ENCODE measurements around the gene ZG16. TPM values are rescaled to one million over a fixed set of nuclear protein-coding genes. Genes with fewer than 3 reads are reported as not detected.

Gene ZG16
- total RNA-seq, 1 experiment from 2014 or later = 0.26 TPM

DNA sequence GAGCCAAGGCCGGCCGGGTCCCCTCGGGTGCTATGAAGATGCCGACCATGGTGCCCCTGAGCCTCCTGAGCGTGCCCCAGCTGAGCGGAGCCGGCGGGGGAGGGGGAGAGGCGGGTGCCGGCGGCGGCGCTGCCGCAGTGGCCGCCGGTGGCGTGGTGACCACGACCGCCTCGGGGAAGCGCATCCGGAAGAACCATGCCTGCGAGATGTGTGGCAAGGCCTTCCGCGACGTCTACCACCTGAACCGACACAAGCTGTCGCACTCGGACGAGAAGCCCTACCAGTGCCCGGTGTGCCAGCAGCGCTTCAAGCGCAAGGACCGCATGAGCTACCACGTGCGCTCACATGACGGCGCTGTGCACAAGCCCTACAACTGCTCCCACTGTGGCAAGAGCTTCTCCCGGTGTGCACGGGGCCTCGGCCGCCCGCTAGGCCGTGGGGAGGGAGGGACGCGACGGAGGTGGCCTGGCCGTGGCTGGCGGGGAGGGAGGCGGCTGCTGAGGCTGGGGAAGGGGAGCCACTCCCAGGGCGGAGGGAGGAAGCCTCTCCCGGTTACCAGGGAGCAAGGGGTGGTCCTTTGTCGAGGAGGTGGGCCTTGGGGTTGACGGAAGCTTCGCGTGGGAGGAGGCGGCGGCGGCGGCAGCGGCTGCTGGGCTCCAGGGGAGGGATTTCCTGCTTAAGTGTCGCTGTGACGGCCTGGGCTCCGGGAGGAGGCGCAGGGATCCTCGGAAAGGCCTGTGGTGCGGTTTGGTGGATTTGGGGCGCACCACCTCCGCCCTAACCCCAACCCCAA is 29.6 kb downstream of the ZG16 start:
- Histone ChIP-seq H2AFZ (peak overlapping the region; percentile 50), H3K36me3 (ENCODE audit: low read depth) (0 out of 2 replicates have a peak, but pooled peaks cover 9% of the 10 kb centered on the region), H3K4me3 (peak overlapping the region; percentile 58), H3K79me2 (ENCODE audit: low read depth) (peaks cover 17% of the 10 kb centered on the region), H3K9me2 (ENCODE audit: insufficient read depth) (no peaks in the 10 kb centered on the region), H3K9me3 (ENCODE audit: insufficient read depth, low read depth) (no peaks in the 10 kb centered on the region), H3K4me2 (peak overlapping the region; percentile 79), H3K27me3 (ENCODE audit: insufficient read depth, low read depth) (no peaks in the 10 kb centered on the region), H4K20me1 (ENCODE audit: insufficient read depth) (peaks cover 10% of the 10 kb centered on the region; the same call in 1 of the 2 replicates), H3F3A (ENCODE audit: insufficient read depth, low read depth) (peaks cover 65% of the 10 kb centered on the region), H3K27ac (peak overlapping the region; percentile 51), H3K4me1 (replicated peaks; ENCODE audit: insufficient read depth) (peaks cover 47% of the 10 kb centered on the region)
- POLR2A ChIA-PET (ENCODE audit: unreplicated experiment) = interaction anchor here (0.5 to 1.0 kb wide), 6 partner anchors 9 to 108 kb away, joined by 3 to 20 read pairs (median 4); partner anchors contain the start of gene PAGR1
- CTCF ChIA-PET = interaction anchor here (0.6 to 1.6 kb wide), 5 partner anchors 41 to 214 kb away, joined by 3 to 10 read pairs (median 4); no protein-coding TSS in a partner anchor
- peak; percentile 88 to 97 for DNase-seq
- TF ChIP-seq EZH2 (IDR thresholded peaks at IDR 0.05; ENCODE audit: low read depth) = no peak
- TF ChIP-seq, protein P1, sequence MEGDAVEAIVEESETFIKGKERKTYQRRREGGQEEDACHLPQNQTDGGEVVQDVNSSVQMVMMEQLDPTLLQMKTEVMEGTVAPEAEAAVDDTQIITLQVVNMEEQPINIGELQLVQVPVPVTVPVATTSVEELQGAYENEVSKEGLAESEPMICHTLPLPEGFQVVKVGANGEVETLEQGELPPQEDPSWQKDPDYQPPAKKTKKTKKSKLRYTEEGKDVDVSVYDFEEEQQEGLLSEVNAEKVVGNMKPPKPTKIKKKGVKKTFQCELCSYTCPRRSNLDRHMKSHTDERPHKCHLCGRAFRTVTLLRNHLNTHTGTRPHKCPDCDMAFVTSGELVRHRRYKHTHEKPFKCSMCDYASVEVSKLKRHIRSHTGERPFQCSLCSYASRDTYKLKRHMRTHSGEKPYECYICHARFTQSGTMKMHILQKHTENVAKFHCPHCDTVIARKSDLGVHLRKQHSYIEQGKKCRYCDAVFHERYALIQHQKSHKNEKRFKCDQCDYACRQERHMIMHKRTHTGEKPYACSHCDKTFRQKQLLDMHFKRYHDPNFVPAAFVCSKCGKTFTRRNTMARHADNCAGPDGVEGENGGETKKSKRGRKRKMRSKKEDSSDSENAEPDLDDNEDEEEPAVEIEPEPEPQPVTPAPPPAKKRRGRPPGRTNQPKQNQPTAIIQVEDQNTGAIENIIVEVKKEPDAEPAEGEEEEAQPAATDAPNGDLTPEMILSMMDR (conservative IDR thresholded peaks at IDR 0.05) = no peak; the same call in 1 of the 2 replicates
- intact Hi-C loops (cut with micrococcal nuclease; ENCODE audit: unreplicated experiment) = loop anchor here (2.0 kb wide), 1 partner anchor 213 kb away; no protein-coding TSS in a partner anchor
- BruUV-seq (replicated peaks) = TSS peak; percentile 50

DNA sequence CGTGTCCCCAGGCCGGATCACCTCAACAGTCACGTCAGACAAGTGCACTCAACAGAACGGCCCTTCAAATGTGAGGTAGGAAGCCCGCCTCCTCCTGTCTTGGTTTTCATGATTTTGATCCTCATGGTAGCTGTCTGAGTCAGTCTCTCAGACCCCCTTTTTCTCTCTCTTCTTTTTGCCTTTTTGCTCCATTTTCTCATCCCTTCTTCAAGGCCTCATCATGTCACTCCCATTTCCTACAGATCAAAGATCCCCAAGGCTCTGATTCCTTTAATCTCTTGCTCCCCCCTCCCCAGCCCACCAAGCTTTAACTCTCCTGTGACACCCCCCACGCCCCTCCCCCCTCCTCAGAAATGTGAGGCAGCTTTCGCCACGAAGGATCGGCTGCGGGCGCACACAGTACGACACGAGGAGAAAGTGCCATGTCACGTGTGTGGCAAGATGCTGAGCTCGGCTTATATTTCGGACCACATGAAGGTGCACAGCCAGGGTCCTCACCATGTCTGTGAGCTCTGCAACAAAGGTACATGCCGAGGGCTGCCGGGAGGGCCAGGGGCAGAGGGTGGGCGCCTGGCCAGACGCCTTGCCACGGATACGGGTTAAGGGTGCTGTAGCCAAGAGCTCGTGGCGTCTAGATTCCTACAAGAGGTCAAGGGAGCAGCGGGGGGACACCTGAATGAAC is 30.3 kb downstream of the ZG16 start:
- H3K4me1 ChIP-seq (replicated peaks; ENCODE audit: insufficient read depth) = peaks cover 48% of the 10 kb centered on the region
- H3K9me3 ChIP-seq (ENCODE audit: insufficient read depth, low read depth) = no peaks in the 10 kb centered on the region
- H2AFZ ChIP-seq = peak overlapping the region; percentile 50; the same call in 1 of the 2 replicates
- H3K36me3 ChIP-seq (ENCODE audit: low read depth) = 0 out of 2 replicates have a peak, but pooled peaks cover 9% of the 10 kb centered on the region
- no peak for DNase-seq
- CTCF ChIA-PET = interaction anchor here (0.6 to 1.6 kb wide), 3 partner anchors 40 to 134 kb away, joined by 4 to 10 read pairs (median 4); no protein-coding TSS in a partner anchor
- POLR2A ChIA-PET (ENCODE audit: unreplicated experiment) = interaction anchor here (0.5 to 0.8 kb wide), 3 partner anchors 8 to 107 kb away, joined by 3 to 20 read pairs (median 5); partner anchors contain the start of gene PAGR1
- H3K4me2 ChIP-seq = peak overlapping the region; percentile 79
- H3F3A ChIP-seq (ENCODE audit: insufficient read depth, low read depth) = peaks cover 67% of the 10 kb centered on the region
- H3K79me2 ChIP-seq (ENCODE audit: low read depth) = peaks cover 17% of the 10 kb centered on the region
- no peaks in the 10 kb centered on the region for H3K9me2 ChIP-seq (ENCODE audit: insufficient read depth)
- peaks cover 10% of the 10 kb centered on the region; the same call in 1 of the 2 replicates for H4K20me1 ChIP-seq (ENCODE audit: insufficient read depth)
- TF ChIP-seq, protein P1 (conservative IDR thresholded peaks at IDR 0.05) = no peak
- TF ChIP-seq EZH2 (IDR thresholded peaks at IDR 0.05; ENCODE audit: low read depth) = no peak
- intact Hi-C loops (cut with micrococcal nuclease; ENCODE audit: unreplicated experiment) = no loop called here
- BruUV-seq (replicated peaks) = no TSS peak
- no peaks in the 10 kb centered on the region for H3K27me3 ChIP-seq (ENCODE audit: insufficient read depth, low read depth)
- peak overlapping the region; percentile 51; the same call in 1 of the 2 replicates for H3K27ac ChIP-seq
- H3K4me3 ChIP-seq = peak overlapping the region; percentile 58
